Stimulated activated CD8-positive, alpha-beta memory T cell treated with anti-CD3 and anti-CD28 coated beads, Interleukin-12 subunit alpha, Interleukin-12 subunit beta, amount 100 ng/mL, for 4 hours (primary cell): ENCODE results near the gene S100A13.
"Not testable (repeated sequence)": the region's sequence is repeated elsewhere in the genome, so short reads cannot be mapped to it uniquely, and the experiment has no call there.

Experiments used
- DNase-seq: peaks from one replicate; pipeline ENCODE4 v3.0.0-alpha.2; 2020; ENCODE audit warnings: low read depth

The S100A13 gene

DNA sequence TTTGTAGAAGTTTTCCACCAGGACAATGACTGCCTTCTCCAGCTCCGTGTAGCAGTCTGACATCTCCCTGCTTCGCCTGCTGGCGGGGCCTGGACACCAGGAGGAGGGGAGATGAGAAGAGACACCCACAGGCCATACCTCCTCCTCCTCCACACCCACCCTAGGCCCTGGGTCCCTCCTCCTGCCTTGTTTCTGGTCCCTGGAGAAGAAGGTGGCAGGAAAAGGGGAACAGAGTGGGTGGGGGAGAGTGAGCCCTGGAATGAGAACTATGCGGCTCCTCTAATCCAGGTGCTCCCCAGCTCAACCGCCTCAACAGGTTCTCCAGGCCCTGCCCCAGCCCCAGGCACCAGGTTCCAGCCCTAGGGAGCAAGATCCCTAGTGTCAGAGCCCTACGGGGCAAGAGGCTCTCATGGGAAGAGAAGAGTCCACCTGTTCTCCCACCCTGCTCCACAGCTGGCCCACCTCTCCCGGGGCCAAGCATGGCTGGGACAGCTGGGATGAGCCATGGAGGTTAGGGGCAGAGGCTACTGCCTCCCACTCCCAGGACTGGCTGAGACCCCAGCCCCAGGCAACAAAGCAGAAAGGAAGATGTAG is 19.1 kb downstream of the S100A13 start:
- DNase-seq, result no peak

DNA sequence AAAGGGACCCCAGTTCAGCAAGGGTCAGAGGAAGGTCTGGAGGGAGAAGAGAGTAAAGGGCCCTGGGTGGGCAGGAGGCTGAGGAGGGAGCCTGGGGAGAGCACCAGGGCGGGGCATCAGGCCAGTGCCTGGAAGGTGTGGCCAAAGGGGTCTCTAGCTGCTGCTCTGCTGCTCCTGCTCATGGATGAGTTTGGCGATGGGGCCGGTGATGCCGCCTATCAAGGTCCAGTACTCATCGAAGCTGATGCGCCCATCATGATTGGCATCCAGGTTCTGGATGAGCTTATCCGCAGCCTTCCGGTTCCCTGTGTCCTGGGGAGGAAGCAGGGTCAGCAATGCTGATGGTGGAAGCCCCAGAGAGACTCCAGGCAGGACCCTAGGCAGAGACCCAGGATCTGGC is 19.9 kb downstream of the S100A13 start:
- DNase-seq, result no peak

- no peak for DNase-seq
Observed at GRCh38 chr1:153606194-153606593, 21.1 kb downstream of the S100A13 start.

DNA sequence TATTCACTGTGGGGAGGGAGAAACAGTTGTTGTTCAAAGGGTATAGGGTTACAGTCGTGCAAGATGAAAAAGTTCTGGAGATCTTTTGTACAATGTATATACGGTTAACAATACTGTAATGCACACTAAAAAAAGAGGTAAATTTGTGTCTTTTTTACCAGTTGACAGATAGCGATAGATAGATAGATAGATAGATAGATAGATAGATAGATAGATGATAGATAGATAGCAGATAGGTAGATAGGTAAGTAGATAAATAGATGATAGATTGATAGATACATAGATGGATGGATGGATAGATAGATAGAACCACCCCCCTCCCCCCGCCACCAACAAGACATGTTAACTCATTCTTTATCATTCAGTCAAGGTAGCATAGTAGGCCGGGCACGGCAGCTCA is 24.6 kb downstream of the S100A13 start:
- DNase-seq, result no peak

GRCh38 chr1:153599847-153600246 is 27.5 kb downstream of the S100A13 start:
- DNase-seq, result no peak

DNA sequence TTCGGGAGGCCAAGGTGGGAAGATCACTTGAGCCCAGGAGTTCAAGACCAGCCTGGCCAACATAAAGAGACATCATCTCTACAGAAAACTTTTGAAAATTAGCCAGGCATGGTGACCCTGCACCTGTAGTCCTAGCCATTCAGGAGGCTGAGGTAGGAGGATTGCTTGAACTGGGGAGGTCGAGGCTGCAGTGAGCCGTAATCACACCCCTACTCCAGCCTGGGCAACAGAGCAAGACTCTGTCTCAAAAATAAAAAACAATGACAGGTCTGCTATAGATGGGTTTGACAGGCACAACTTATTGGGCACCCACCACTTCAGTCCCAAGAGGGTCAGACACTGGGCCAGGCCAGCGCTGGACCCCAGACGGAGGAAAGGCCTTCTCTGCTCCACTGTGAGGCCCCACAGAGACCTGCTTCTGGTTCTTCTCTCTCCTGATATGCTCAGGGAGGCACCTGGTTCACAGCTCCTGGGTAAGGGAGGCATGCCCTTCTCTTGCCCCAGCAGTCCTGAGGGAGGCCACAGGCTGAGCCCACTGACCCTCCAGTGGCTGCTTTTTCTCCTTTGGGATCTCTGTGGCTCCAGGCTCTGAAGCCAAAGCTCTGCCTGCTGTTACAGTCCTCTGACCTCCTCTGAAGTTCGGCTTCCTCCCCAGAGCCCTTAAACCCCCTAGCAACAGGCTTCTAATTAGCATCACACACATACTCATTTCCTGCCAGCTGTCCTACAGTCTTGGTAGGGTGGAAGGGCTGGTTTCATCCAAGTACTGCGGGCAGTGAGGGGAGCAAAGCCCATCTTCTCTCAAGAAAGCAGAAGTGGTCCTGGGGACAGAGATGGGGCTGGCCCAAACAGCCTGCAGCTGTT is 28.8 kb downstream of the S100A13 start:
- no peak for DNase-seq

GRCh38 chr1:153597206-153597605 is 30.1 kb downstream of the S100A13 start:
- DNase-seq, result no peak

DNA sequence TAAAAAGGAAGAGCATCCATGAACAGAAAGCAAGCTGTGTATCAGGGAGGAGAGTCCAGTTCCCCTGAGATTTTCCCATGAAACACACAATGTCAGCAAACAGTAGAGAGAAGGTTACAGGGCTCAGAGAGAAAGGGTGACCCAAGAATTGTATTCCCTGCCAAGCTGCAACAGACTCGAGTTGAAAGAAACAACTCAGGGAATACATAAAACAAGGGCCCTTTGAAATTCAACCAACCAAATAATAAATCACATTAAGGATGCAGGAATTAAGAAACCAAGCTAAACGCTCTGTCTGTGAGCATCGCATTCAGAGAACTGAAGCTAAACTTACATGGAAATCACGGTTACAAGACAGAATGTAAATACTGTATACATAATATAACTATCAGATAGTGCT is 34.6 kb downstream of the S100A13 start:
- DNase-seq, result no peak

- no peak for DNase-seq
Observed at GRCh38 chr1:153588482-153588881, 38.8 kb downstream of the S100A13 start.

DNA sequence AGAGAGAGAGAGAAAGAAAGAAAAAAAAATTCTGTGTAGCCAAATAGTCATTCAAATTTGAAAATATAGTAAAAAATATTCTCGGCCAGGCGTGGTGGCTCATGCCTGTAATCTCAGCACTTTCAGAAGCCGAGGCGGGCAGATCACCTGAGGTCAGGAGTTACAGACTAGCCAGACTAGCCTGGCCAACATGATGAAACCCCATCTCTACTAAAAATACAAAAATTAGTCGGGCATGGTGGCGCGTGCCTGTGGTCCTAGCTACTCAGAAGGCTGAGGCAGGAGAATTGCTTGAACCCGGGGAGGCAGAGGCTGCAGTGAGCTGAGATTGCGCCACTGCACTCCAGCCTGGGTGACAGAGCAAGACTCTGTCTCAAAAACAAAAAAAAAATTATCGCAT is 39.3 kb downstream of the S100A13 start:
- not testable (repeated sequence) for DNase-seq

DNA sequence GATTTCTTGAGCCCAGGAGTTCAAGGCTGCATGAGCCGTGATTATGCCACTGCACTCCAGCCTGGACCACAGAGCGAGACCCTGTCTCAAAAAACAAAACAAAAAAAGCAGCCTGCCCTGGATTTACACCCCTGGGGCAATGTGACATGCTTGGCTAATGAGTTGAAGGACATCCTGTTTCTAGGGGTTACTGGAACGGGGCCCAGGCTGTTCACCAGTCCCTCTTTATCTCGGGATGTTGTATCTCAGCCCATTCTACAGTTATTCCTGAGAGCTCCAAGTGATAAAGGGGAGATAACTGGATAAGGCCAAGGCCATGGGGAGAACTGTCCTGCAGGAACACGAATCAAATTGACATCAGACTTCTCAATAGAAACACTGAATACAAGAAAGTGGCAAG is 40.0 kb downstream of the S100A13 start:
- DNase-seq, result no peak

DNA sequence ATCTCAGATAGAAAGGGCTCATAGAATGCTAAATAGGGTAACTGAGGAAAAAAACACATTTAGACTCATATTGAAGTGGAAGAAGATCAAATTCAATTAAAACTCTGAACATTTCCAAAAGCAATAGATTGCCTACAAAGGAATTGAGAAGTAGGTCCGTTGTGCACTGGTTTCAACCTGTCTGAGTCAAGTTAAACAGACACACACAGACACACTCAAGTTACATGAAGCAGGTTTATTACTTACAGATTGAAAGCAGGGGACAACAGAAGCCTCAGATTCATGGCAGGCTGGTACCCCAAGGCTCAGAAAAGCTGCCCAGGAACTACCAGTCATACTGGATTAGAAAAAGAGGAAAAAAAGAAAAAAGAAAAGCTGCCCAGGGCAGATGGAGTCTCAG is 41.0 kb downstream of the S100A13 start:
- no peak for DNase-seq

DNA sequence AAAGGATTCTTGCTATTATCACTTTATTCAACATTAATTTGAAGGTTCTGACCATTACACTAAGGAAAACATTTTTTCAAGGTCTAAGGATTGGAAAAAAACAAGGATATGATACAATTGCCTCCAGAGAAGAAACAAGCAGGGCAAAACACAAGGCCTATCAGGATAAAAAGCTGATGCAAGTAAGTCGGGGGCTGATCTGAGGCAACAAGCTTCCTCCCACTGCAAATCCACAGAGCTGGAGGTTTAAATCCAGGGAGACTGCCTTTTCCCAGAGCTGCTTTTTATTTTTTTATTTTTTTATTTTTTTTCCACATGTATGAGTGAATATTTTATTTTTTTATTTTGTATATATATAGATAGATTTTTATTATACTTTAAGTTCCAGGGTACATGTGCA is 42.3 kb downstream of the S100A13 start:
- no peak for DNase-seq

DNA sequence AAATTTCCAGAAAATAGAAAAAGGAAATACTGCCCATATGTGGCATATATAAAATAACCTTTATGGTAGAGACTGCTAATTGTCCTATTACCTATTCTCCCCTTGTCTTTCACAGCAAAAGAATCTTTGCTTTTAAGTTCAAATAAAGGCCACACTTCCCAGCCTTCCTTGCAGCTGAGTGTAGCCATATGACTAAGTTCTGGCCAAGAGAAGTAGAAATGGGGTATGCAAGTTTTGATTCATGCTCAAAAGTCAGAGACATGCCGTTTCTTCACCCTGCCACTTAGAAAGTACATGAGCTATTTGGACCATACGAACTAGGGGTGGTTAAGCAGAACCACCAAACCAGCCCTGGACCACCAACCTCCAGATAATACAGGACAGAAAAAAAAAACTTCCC is 43.3 kb downstream of the S100A13 start:
- DNase-seq, result no peak

- DNase-seq, result not testable (repeated sequence)
Observed at GRCh38 chr1:153583514-153583913, 43.8 kb downstream of the S100A13 start.

DNA sequence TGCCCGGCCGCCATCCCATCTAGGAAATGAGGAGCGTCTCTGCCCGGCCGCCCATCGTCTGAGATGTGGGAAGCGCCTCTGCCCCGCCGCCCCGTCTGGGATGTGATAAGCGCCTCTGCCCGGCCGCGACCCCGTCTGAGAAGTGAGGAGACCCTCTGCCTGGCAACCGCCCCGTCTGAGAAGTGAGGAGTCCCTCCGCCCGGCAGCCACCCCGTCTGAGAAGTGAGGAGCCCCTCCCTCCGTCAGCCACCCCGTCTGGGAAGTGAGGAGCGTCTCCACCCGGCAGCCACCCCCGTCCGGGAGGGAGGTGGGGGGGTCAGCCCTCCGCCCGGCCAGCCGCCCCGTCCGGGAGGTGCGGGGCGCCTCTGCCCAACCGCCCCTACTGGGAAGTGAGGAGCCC is 44.5 kb downstream of the S100A13 start:
- DNase-seq, result not testable (repeated sequence)

DNA sequence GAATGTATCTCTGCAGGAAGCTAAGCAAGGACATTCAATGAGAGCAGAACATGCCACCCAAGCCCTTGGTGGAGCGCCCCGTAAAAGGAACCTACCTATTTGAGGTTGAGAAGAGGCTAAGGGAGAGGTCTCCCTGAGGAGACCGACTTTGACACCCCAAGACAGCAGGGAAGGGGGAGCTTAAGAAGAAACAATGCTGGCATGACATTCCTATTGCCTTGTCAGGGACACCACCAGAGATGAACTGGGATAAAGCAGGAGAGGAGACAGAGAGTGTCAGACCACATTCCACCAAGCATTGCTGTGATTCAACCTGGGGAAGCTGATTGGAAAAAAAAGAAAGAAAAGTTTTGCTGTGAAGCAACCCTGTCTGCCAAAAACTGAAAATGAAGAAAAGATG is 48.4 kb downstream of the S100A13 start:
- DNase-seq, result no peak

- no peak for DNase-seq
Observed at GRCh38 chr1:153578490-153578889, 48.8 kb downstream of the S100A13 start.

GRCh38 chr1:153577624-153578051 is 49.7 kb downstream of the S100A13 start:
- DNase-seq, result no peak

- DNase-seq, result no peak
Observed at GRCh38 chr1:153577138-153577537, 50.2 kb downstream of the S100A13 start.

GRCh38 chr1:153575497-153575896 is 51.8 kb downstream of the S100A13 start:
- not testable (repeated sequence) for DNase-seq

- DNase-seq, result not testable (repeated sequence)
Observed at GRCh38 chr1:153575081-153575491, 52.2 kb downstream of the S100A13 start.

GRCh38 chr1:153573351-153573750 is 54.0 kb downstream of the S100A13 start:
- no peak for DNase-seq

DNA sequence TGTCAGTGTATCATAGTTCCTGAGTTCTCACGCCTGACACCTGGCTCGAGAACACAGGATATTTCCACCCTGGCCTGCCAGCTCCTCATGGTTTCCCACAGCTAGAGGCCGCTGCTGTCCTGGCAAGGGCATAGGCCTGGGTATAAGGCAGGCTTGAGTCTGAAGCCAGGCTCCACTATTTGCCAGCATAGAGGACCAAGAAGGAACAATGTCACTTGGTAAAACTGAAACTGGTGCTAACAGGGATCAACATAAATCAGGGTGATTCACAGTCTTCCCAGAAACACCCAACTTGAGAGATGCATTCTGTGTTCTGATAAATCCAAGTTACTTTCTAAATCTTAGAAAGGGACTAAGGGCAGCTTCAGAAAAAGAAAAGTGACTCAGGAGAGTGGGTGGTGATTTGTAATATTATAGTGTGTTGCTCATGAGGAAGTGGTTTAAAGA is 54.7 kb downstream of the S100A13 start:
- no peak for DNase-seq
